Panc1 (cell line): ENCODE data around the gene BRINP3. TPM values are rescaled to one million over a fixed set of nuclear protein-coding genes. Genes with fewer than 3 reads are reported as not detected.

Experiments used
- ATAC-seq: fragments of 200-7000 bp; cut with Tn5 transposase; 2 replicates; pipeline ENCODE4 v1.9.1; 2020; ENCODE audit warnings: mild to moderate bottlenecking, moderate library complexity
- BruUV-seq: library from RNA; stranded (reverse); fragments of 400-500 nt; replicated peaks from 2 replicates; lab custom pipeline; 2021; lab: Mats Ljungman, UMichigan
- CTCF ChIA-PET: fragments of 300-600 bp; sonication (Branson Sonifier 250); formaldehyde crosslinking; loops from one replicate; lab custom pipeline; 2022; ENCODE audit warnings: antibody characterized with exemption; lab: Charles Lee
- POLR2A ChIA-PET: fragments of 300-600 bp; sonication (Branson Sonifier 250); formaldehyde crosslinking; loops from one replicate; lab custom pipeline; 2022; ENCODE audit warnings: antibody characterized with exemption; lab: Charles Lee
- DNase-seq: peaks from one replicate; pipeline ENCODE4 v3.0.0-alpha.2; 2010; ENCODE audit warnings: low read depth, low spot score
- H3K27ac ChIP-seq: 2 replicates; pipeline ENCODE4 v1.5.1; 2011; ENCODE audit warnings: mild to moderate bottlenecking, low read length, inconsistent platforms
- H3K27me3 ChIP-seq: fragments of 200-500 bp; sonication (Bioruptor generic); 2 replicates; pipeline ENCODE4 v1.6.0; 2014; ENCODE audit warnings: low read length, inconsistent platforms; ENCODE audit not compliant: control insufficient read depth, insufficient read depth
- H3K36me3 ChIP-seq: fragments of 200-500 bp; sonication (Bioruptor generic); 2 replicates; pipeline ENCODE4 v1.5.1; 2014; ENCODE audit warnings: inconsistent platforms, mild to moderate bottlenecking, low read length, moderate library complexity; ENCODE audit not compliant: control insufficient read depth, insufficient read depth
- H3K4me1 ChIP-seq: 2 replicates; pipeline ENCODE4 v1.5.1; 2011; ENCODE audit warnings: inconsistent platforms, mild to moderate bottlenecking, low read length, moderate library complexity; ENCODE audit not compliant: control insufficient read depth, insufficient read depth
- H3K4me3 ChIP-seq, 2 experiments: 2 replicates each; pipeline ENCODE4 v1.5.1; 2011 to 2012; ENCODE audit warnings: low read depth in 2 of 2, low read length in 2 of 2, mild to moderate bottlenecking in 2 of 2, inconsistent platforms in 1 of 2, moderate library complexity in 1 of 2
- H3K9me3 ChIP-seq: fragments of 200-500 bp; sonication (Bioruptor generic); 2 replicates; pipeline ENCODE4 v1.5.1; 2014; ENCODE audit warnings: low read depth, mild to moderate bottlenecking, inconsistent platforms, low read length, moderate library complexity; ENCODE audit not compliant: control insufficient read depth, insufficient read depth
- CTCF ChIP-seq: fragments of 450-650 bp; IDR thresholded peaks from 2 replicates; pipeline ENCODE4 v1.5.1; 2017; ENCODE audit warnings: mild to moderate bottlenecking
- POLR2AphosphoS5 ChIP-seq: IDR thresholded peaks from 2 replicates; pipeline ENCODE4 v1.6.1; 2012; ENCODE audit warnings: mild to moderate bottlenecking, low read depth, low read length, moderate library complexity
- REST ChIP-seq, 2 experiments: IDR thresholded peaks; 2 replicates each; pipeline ENCODE4 v1.6.1; 2011 to 2012; ENCODE audit warnings: low read depth in 2 of 2, control low read depth in 1 of 2, low read length in 1 of 2, mild to moderate bottlenecking in 1 of 2, moderate library complexity in 1 of 2; ENCODE audit not compliant: insufficient read depth in 1 of 2
- SIN3A ChIP-seq: IDR thresholded peaks from 2 replicates; pipeline ENCODE4 v1.6.1; 2012; ENCODE audit warnings: low read depth, mild to moderate bottlenecking, low read length, moderate library complexity, borderline replicate concordance; ENCODE audit not compliant: insufficient read depth
- TCF7L2 ChIP-seq: IDR thresholded peaks from 2 replicates; pipeline ENCODE4 v1.6.1; 2011; ENCODE audit warnings: mild to moderate bottlenecking, low read depth, low read length, inconsistent platforms
- in situ Hi-C: cut with HindIII; loops from 2 replicates; pipeline ENCODE4 v1.10.0; 2016; ENCODE audit warnings: low sequenced_read_pairs, low pct_unique_long_range_greater_than_20kb
- intact Hi-C: fragments of 100-400 bp; cut with micrococcal nuclease; formaldehyde crosslinking; loops from one replicate; pipeline ENCODE4 v1.10.0; 2022; ENCODE audit not compliant: unreplicated experiment
- total RNA-seq: library from RNA; stranded (reverse); gene quantifications from one replicate; pipeline ENCODE4 v1.2.1, GENCODE V29; 2021; ENCODE audit not compliant: unreplicated experiment

BRINP3 gene
- total RNA-seq, 1 experiment from 2014 or later, result 1.0 TPM

GRCh38 chr1:190138702-190139101 is 339.0 kb downstream of the BRINP3 start:
- in situ Hi-C loops, result no loop called here
- Histone ChIP-seq H3K36me3 (no peaks in the 10 kb centered on the region), H3K9me3 (no peaks in the 10 kb centered on the region), H3K27me3 (no peaks in the 10 kb centered on the region), H3K27ac (no peak overlapping the region), H3K4me1 (no peaks in the 10 kb centered on the region), H3K4me3 (no peak overlapping the region)
- DNase-seq (no peak), ATAC-seq (no peak)
- no TSS peak for BruUV-seq
- TF ChIP-seq CTCF (no peak), REST (IDR thresholded peaks at IDR 0.05; ENCODE audit: insufficient read depth in 1 of 2, low read depth in 2 of 2, low read length in 1 of 2) (no peak)
- CTCF ChIA-PET, result no interaction called here
- POLR2A ChIA-PET, result no interaction called here
- intact Hi-C loops, result no loop called here

- ChIA-PET POLR2A (no interaction called here), CTCF (no interaction called here)
- no TSS peak for BruUV-seq
- Histone ChIP-seq H3K4me1 (no peaks in the 10 kb centered on the region), H3K36me3 (no peaks in the 10 kb centered on the region), H3K4me3 (no peak overlapping the region), H3K27ac (no peak overlapping the region), H3K27me3 (no peaks in the 10 kb centered on the region), H3K9me3 (no peaks in the 10 kb centered on the region)
- no peak for ATAC-seq
- intact Hi-C loops, result no loop called here
- in situ Hi-C loops, result no loop called here
- TF ChIP-seq SIN3A (no peak), TCF7L2 (no peak), POLR2AphosphoS5 (no peak), CTCF (no peak), REST (IDR thresholded peaks at IDR 0.05; ENCODE audit: insufficient read depth in 1 of 2, low read depth in 2 of 2, low read length in 1 of 2) (no peak)
- no peak for DNase-seq
Observed at GRCh38 chr1:190138266-190138665, 339.4 kb downstream of the BRINP3 start.
